ENCODE results near the gene CHRND.

The CHRND gene

GRCh38 chr2:232504438-232504837 lies 21.5 kb upstream of the CHRND start:
- DNase-seq (ENCODE audit: low spot score) = no peak

GRCh38 chr2:232505856-232506255 lies 20.1 kb upstream of the CHRND start:
- DNase-seq (ENCODE audit: low spot score) = no peak

GRCh38 chr2:232506709-232507108 lies 19.3 kb upstream of the CHRND start:
- DNase-seq (ENCODE audit: low spot score) = no peak

GRCh38 chr2:232508251-232508650 lies 17.7 kb upstream of the CHRND start:
- DNase-seq (ENCODE audit: low spot score) = no peak

GRCh38 chr2:232511336-232511890 lies 14.5 kb upstream of the CHRND start:
- DNase-seq (ENCODE audit: low spot score) = no peak

- no peak for DNase-seq (ENCODE audit: low spot score)
Observed at GRCh38 chr2:232512602-232513001, 13.4 kb upstream of the CHRND start.

- no peak for DNase-seq (ENCODE audit: low spot score)
Observed at GRCh38 chr2:232513353-232513752, 12.6 kb upstream of the CHRND start.

- DNase-seq (ENCODE audit: low spot score) = no peak
Observed at GRCh38 chr2:232515639-232516038, 10.3 kb upstream of the CHRND start.

- no peak for DNase-seq (ENCODE audit: low spot score)
Observed at GRCh38 chr2:232516551-232516950, 9.4 kb upstream of the CHRND start.

- no peak for DNase-seq (ENCODE audit: low spot score)
Observed at GRCh38 chr2:232518844-232519243, 7.1 kb upstream of the CHRND start.

- no peak for DNase-seq (ENCODE audit: low spot score)
Observed at GRCh38 chr2:232519581-232520438, 6.2 kb upstream of the CHRND start, which contains the start of gene PRSS56. Gene PRSS56 (plus strand): TSS chr2:232520388. CDS start chr2:232520599, 211 bp downstream.

GRCh38 chr2:232520489-232520888 lies 5.5 kb upstream of the CHRND start:
- no peak for DNase-seq (ENCODE audit: low spot score)

GRCh38 chr2:232521098-232521497 lies 4.9 kb upstream of the CHRND start:
- DNase-seq (ENCODE audit: low spot score) = no peak

GRCh38 chr2:232521959-232522622 lies 3.9 kb upstream of the CHRND start:
- DNase-seq (ENCODE audit: low spot score) = peak; percentile 85

GRCh38 chr2:232522623-232523401 lies 3.1 kb upstream of the CHRND start:
- no peak for DNase-seq (ENCODE audit: low spot score)

GRCh38 chr2:232523402-232523681 lies 2.6 kb upstream of the CHRND start:
- no peak for DNase-seq (ENCODE audit: low spot score)

- DNase-seq (ENCODE audit: low spot score) = no peak
Observed at GRCh38 chr2:232523682-232524597, 2.0 kb upstream of the CHRND start.

GRCh38 chr2:232524771-232525170 lies 1.2 kb upstream of the CHRND start:
- no peak for DNase-seq (ENCODE audit: low spot score)

GRCh38 chr2:232525199-232525598 lies 761 bp upstream of the CHRND start:
- no peak for DNase-seq (ENCODE audit: low spot score)

GRCh38 chr2:232526372-232526941 lies 497 bp downstream of the CHRND start:
- DNase-seq (ENCODE audit: low spot score) = no peak

- no peak for DNase-seq (ENCODE audit: low spot score)
Observed at GRCh38 chr2:232527905-232528470, 2.0 kb downstream of the CHRND start.

Measured in hepatic stellate cell (primary cell).